ENCODE results near the gene IL18RAP. TPM values are rescaled to one million over a fixed set of nuclear protein-coding genes. Genes with fewer than 3 reads are reported as not detected.

The IL18RAP gene
- total and polyA plus RNA-seq, 2 donors (not counting 3 experiments of a cell fraction or from before 2014, with no cell fraction given) = 0.03 TPM; not detected in 1

- Histone ChIP-seq H3K27me3 (ENCODE audit: control insufficient read depth in 2 of 2, insufficient read depth in 2 of 2, low read length in 2 of 2) (no peaks in the 10 kb centered on the region), H3K4me2 (ENCODE audit: insufficient read depth, low read length) (no peak overlapping the region), H3K79me2 (ENCODE audit: control insufficient read depth, insufficient read depth, low read length) (no peaks in the 10 kb centered on the region), H2AFZ (ENCODE audit: low read depth, low read length) (no peak overlapping the region), H3K27ac (ENCODE audit: insufficient read depth, low read depth, low read length) (no peak overlapping the region), H4K20me1 (replicated peaks; ENCODE audit: control insufficient read depth, extremely low read depth, insufficient read depth, low read length) (no peaks in the 10 kb centered on the region), H3K9me3 (replicated peaks; ENCODE audit: control insufficient read depth, insufficient read depth, low read length) (no peaks in the 10 kb centered on the region), H3K36me3 (ENCODE audit: control insufficient read depth in 2 of 2, extremely low read depth in 1 of 2, insufficient read depth in 2 of 2, low read length in 2 of 2) (no peaks in the 10 kb centered on the region), H3K9me1 (replicated peaks; ENCODE audit: control insufficient read depth, extremely low read depth, insufficient read depth, low read length) (no peaks in the 10 kb centered on the region), H3K4me3 (replicated peaks in 1 of 3; ENCODE audit: insufficient read depth in 1 of 3, low read depth in 1 of 3, low read length in 3 of 3) (no peak overlapping the region), H3K9ac (replicated peaks; ENCODE audit: extremely low read depth, insufficient read depth, low read length) (no peak overlapping the region), H3K4me1 (ENCODE audit: control insufficient read depth, extremely low read depth, insufficient read depth, low read length) (no peaks in the 10 kb centered on the region)
- CTCF ChIA-PET = no interaction called here
- DNase-seq (ENCODE audit: low read depth, low spot score) = no peak
- no peak for FAIRE-seq
- dilution Hi-C loops (cut with MboI; ENCODE audit: extremely low pct_ligation_motif_present, low sequenced_read_pairs) (no loop called here), intact Hi-C loops (cut with micrococcal nuclease) (no loop called here)
- POLR2A ChIA-PET = no interaction called here
- no TSS peak for BruUV-seq (replicated peaks)
- TF ChIP-seq MAX (IDR thresholded peaks at IDR 0.05; ENCODE audit: insufficient read depth, insufficient read length) = no peak
- no peak for TF ChIP-seq POLR2AphosphoS5 (IDR thresholded peaks at IDR 0.05; ENCODE audit: insufficient read depth, low read depth, low read length)
- TF ChIP-seq FOS (IDR thresholded peaks at IDR 0.05; ENCODE audit: borderline replicate concordance, insufficient read depth, low read length) = no peak
Measured at GRCh38 chr2:102401865-102402264, 21.1 kb upstream of the IL18RAP start.

GRCh38 chr2:102410952-102411351, 12.0 kb upstream of the IL18RAP start:
- Histone ChIP-seq H3K4me2 (ENCODE audit: insufficient read depth, low read length) (no peak overlapping the region), H3K9me3 (replicated peaks; ENCODE audit: control insufficient read depth, insufficient read depth, low read length) (no peaks in the 10 kb centered on the region), H3K79me2 (ENCODE audit: control insufficient read depth, insufficient read depth, low read length) (no peaks in the 10 kb centered on the region), H3K27ac (ENCODE audit: insufficient read depth, low read depth, low read length) (no peak overlapping the region), H3K4me3 (replicated peaks in 1 of 3; ENCODE audit: insufficient read depth in 1 of 3, low read depth in 1 of 3, low read length in 3 of 3) (no peak overlapping the region), H3K27me3 (ENCODE audit: control insufficient read depth in 2 of 2, insufficient read depth in 2 of 2, low read length in 2 of 2) (peaks cover 0 to 2% of the 10 kb centered on the region in 2 experiments), H3K9ac (replicated peaks; ENCODE audit: extremely low read depth, insufficient read depth, low read length) (no peak overlapping the region), H2AFZ (ENCODE audit: low read depth, low read length) (no peak overlapping the region), H3K36me3 (ENCODE audit: control insufficient read depth in 2 of 2, extremely low read depth in 1 of 2, insufficient read depth in 2 of 2, low read length in 2 of 2) (no peaks in the 10 kb centered on the region), H4K20me1 (replicated peaks; ENCODE audit: control insufficient read depth, extremely low read depth, insufficient read depth, low read length) (no peaks in the 10 kb centered on the region), H3K9me1 (replicated peaks; ENCODE audit: control insufficient read depth, extremely low read depth, insufficient read depth, low read length) (no peaks in the 10 kb centered on the region), H3K4me1 (ENCODE audit: control insufficient read depth, extremely low read depth, insufficient read depth, low read length) (no peaks in the 10 kb centered on the region)
- CTCF ChIA-PET = interaction anchor here (0.6 to 1.2 kb wide), 2 partner anchors 32 to 90 kb away, joined by 3 read pairs; no protein-coding TSS in a partner anchor
- dilution Hi-C loops (cut with MboI; ENCODE audit: extremely low pct_ligation_motif_present, low sequenced_read_pairs) = no loop called here
- DNase-seq (ENCODE audit: low read depth, low spot score) (no peak), FAIRE-seq (no peak)
- BruUV-seq (replicated peaks) = no TSS peak
- no peak for TF ChIP-seq CTCF (IDR thresholded peaks at IDR 0.05; ENCODE audit: extremely low read depth in 1 of 2, insufficient read depth in 1 of 2, low read depth in 1 of 2, low read length in 2 of 2)
- no peak for TF ChIP-seq GATA2 (IDR thresholded peaks at IDR 0.05; ENCODE audit: insufficient read depth, insufficient read length, low read depth, low read length)
- no peak for TF ChIP-seq FOS (IDR thresholded peaks at IDR 0.05; ENCODE audit: borderline replicate concordance, insufficient read depth, low read length)
- TF ChIP-seq JUN (IDR thresholded peaks at IDR 0.05; ENCODE audit: borderline replicate concordance, insufficient read depth, insufficient read length, low read depth) = no peak
- TF ChIP-seq POLR2AphosphoS5 (IDR thresholded peaks at IDR 0.05; ENCODE audit: insufficient read depth, low read depth, low read length) = no peak
- no peak for TF ChIP-seq MYC (IDR thresholded peaks at IDR 0.05; ENCODE audit: low read depth, low read length)
- no peak for TF ChIP-seq POLR2A (IDR thresholded peaks at IDR 0.05; ENCODE audit: low read depth, low read length)
- TF ChIP-seq EZH2 (IDR thresholded peaks at IDR 0.05; ENCODE audit: borderline replicate concordance, low read depth, low read length, severe bottlenecking) = no peak
- TF ChIP-seq MAX (IDR thresholded peaks at IDR 0.05; ENCODE audit: insufficient read depth, insufficient read length) = no peak
- POLR2A ChIA-PET = no interaction called here
- intact Hi-C loops (cut with micrococcal nuclease) = no loop called here

Data from endothelial cell of umbilical vein (primary cell).